Measurements from ENCODE around the gene PPIC. TPM values are rescaled to one million over a fixed set of nuclear protein-coding genes. Genes with fewer than 3 reads are reported as not detected.

Gene PPIC
- total RNA-seq, 1 experiment from 2014 or later = 10.8 TPM

DNA sequence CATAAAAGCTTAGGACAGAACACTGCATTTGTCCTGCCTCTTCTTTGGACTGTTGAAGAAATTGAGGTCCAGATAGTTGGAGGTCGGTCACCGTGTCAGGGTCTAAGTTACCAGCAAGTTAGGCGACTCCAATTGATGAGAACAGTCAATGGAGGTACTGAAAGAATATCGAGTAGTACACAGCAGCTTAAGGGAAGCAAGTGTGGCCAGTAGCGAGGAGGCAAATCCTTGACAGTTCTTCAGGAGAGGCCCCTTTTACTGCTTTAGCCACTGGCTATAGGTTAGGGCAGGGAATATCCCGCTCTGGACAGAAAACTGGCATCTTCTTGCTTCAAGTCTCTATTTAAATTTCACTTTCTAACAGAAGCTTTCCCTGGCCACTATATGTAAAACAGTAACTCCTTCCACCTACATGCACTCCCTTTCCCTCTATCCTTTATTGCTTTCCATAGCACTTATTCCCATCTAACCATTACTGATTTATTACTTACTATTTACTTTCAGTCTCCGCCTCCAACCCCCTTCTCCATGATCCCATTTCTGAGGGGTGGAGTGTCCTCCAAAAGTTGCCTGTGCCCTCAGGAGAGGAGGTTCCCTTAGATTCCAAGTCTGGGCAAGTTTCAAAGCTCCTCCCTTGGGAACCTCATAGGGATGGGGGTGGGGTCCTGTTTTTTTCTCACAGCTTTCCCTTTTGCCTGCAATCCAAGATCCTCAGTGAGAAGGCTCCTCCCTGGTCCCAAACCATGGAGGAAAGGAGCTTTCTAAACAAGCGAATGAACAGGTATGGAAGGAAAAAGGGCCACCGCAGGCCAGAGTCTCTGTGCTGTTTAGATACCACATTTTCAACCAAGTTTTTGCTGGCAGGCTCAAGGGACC, 48.4 kb upstream of the PPIC start:
- Histone ChIP-seq H3K23me2 (ENCODE audit: insufficient read length, low read depth, low read length, poor library complexity, severe bottlenecking) (peaks cover 31% of the 10 kb centered on the region), H3K18ac (ENCODE audit: insufficient read length, low read depth, low read length) (no peak overlapping the region), H2BK15ac (ENCODE audit: low read depth, low read length) (no peak overlapping the region), H2BK120ac (ENCODE audit: low read depth, low read length, poor library complexity, severe bottlenecking) (no peak overlapping the region), H3K79me2 (ENCODE audit: insufficient read depth, low read length) (no peaks in the 10 kb centered on the region), H4K91ac (ENCODE audit: insufficient read length, low read depth, low read length) (no peak overlapping the region), H3K4ac (ENCODE audit: low read depth, low read length) (no peak overlapping the region), H3K56ac (ENCODE audit: insufficient read length, low read depth, low read length) (no peak overlapping the region), H3K9me3 (ENCODE audit: control insufficient read depth, low read depth, low read length) (no peaks in the 10 kb centered on the region), H2BK12ac (ENCODE audit: insufficient read length, low read depth, low read length) (no peak overlapping the region), H2BK20ac (ENCODE audit: low read depth, low read length, poor library complexity, severe bottlenecking) (no peak overlapping the region), H3K4me1 (ENCODE audit: insufficient read depth, low read length) (peaks cover 7% of the 10 kb centered on the region), H3K79me1 (ENCODE audit: insufficient read depth, low read depth, low read length, poor library complexity, severe bottlenecking) (no peaks in the 10 kb centered on the region), H3K9ac (ENCODE audit: extremely low read depth, insufficient read length, low read length) (no peak overlapping the region), H3K4me2 (ENCODE audit: insufficient read depth, insufficient read length, low read length) (peak overlapping the region; percentile 78), H4K5ac (ENCODE audit: insufficient read length, low read depth, low read length) (no peak overlapping the region), H3K27me3 (ENCODE audit: insufficient read depth, low read length) (peaks cover 54% of the 10 kb centered on the region), H4K8ac (replicated peaks; ENCODE audit: insufficient read length, low read depth, low read length) (no peak overlapping the region), H2AK5ac (ENCODE audit: insufficient read length, low read length) (no peak overlapping the region), H2BK5ac (ENCODE audit: insufficient read length, low read length) (no peak overlapping the region), H4K20me1 (ENCODE audit: control insufficient read depth, insufficient read depth, insufficient read length) (no peaks in the 10 kb centered on the region), H2AFZ (ENCODE audit: low read length) (no peak overlapping the region), H3K27ac (ENCODE audit: insufficient read length, low read depth, low read length) (no peak overlapping the region), H3T11ph (ENCODE audit: low read length) (no peak overlapping the region), H3K23ac (ENCODE audit: insufficient read length, low read depth, low read length) (no peak overlapping the region), H3K14ac (ENCODE audit: insufficient read depth, low read length) (no peak overlapping the region)
- no peak overlapping the region for H3K27ac Mint-ChIP-seq
- peaks cover 100% of the 10 kb centered on the region for H3K27me3 Mint-ChIP-seq (ENCODE audit: low read depth)
- TF ChIP-seq, protein P1, sequence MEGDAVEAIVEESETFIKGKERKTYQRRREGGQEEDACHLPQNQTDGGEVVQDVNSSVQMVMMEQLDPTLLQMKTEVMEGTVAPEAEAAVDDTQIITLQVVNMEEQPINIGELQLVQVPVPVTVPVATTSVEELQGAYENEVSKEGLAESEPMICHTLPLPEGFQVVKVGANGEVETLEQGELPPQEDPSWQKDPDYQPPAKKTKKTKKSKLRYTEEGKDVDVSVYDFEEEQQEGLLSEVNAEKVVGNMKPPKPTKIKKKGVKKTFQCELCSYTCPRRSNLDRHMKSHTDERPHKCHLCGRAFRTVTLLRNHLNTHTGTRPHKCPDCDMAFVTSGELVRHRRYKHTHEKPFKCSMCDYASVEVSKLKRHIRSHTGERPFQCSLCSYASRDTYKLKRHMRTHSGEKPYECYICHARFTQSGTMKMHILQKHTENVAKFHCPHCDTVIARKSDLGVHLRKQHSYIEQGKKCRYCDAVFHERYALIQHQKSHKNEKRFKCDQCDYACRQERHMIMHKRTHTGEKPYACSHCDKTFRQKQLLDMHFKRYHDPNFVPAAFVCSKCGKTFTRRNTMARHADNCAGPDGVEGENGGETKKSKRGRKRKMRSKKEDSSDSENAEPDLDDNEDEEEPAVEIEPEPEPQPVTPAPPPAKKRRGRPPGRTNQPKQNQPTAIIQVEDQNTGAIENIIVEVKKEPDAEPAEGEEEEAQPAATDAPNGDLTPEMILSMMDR (conservative IDR thresholded peaks at IDR 0.05) = no peak
- peak overlapping the region in 1 of 2 experiments; percentile 46; a peak in 1 of 5 replicates for H3K4me3 Mint-ChIP-seq
- DNase-seq = no peak
- no CpG with 5 or more reads among the region's 9 CpGs for whole genome bisulfite sequencing (ENCODE audit: extremely low coverage, insufficient read length, low lambda C conversion rate)
- H3K36me3 Mint-ChIP-seq (ENCODE audit: insufficient read depth in 1 of 3, low read depth in 3 of 3) = no peaks in the 10 kb centered on the region; a peak in 1 of 7 replicates
- H3K4me1 Mint-ChIP-seq = peaks cover 35 to 42% of the 10 kb centered on the region in 2 experiments
- no peaks in the 10 kb centered on the region; a peak in 2 of 5 replicates for H3K9me3 Mint-ChIP-seq
